Osteocyte (in vitro differentiated cells): Measurements from ENCODE around the gene AGAP2. TPM values are rescaled to one million over a fixed set of nuclear protein-coding genes. Genes with fewer than 3 reads are reported as not detected.

Experiments
- DNase-seq: peaks from one replicate; pipeline ENCODE4 v3.0.0; 2021; ENCODE audit warnings: mixed read lengths; ENCODE audit not compliant: unreplicated experiment; ENCODE audit errors: extremely low spot score
- H3K27ac Mint-ChIP-seq: one replicate; pipeline ENCODE4 v1.8.0; 2021; ENCODE audit warnings: mild to moderate bottlenecking, mixed read lengths; ENCODE audit not compliant: unreplicated experiment
- H3K27me3 Mint-ChIP-seq: one replicate; pipeline ENCODE4 v1.8.0; 2021; ENCODE audit warnings: mixed read lengths; ENCODE audit not compliant: unreplicated experiment
- H3K36me3 Mint-ChIP-seq: one replicate; pipeline ENCODE4 v1.8.0; 2021; ENCODE audit warnings: mixed read lengths; ENCODE audit not compliant: unreplicated experiment
- H3K4me1 Mint-ChIP-seq: one replicate; pipeline ENCODE4 v1.8.0; 2021; ENCODE audit warnings: mixed read lengths; ENCODE audit not compliant: unreplicated experiment
- H3K4me3 Mint-ChIP-seq: one replicate; pipeline ENCODE4 v1.8.0; 2021; ENCODE audit warnings: mild to moderate bottlenecking, moderate library complexity, mixed read lengths; ENCODE audit not compliant: unreplicated experiment
- H3K9me3 Mint-ChIP-seq: one replicate; pipeline ENCODE4 v1.8.0; 2021; ENCODE audit warnings: mixed read lengths; ENCODE audit not compliant: unreplicated experiment
- CTCF ChIP-seq: fragments of 200-600 bp; sonication (generic); IDR thresholded peaks from 2 replicates; pipeline ENCODE4 v1.5.0; 2021; ENCODE audit warnings: antibody characterized with exemption, mild to moderate bottlenecking, moderate library complexity
- total RNA-seq: library from RNA; stranded (reverse); gene quantifications from 2 replicates; pipeline ENCODE4 v1.2.1, GENCODE V29; 2021

Gene AGAP2
- total RNA-seq, 1 donor from 2014 or later = 2.6 TPM

DNA sequence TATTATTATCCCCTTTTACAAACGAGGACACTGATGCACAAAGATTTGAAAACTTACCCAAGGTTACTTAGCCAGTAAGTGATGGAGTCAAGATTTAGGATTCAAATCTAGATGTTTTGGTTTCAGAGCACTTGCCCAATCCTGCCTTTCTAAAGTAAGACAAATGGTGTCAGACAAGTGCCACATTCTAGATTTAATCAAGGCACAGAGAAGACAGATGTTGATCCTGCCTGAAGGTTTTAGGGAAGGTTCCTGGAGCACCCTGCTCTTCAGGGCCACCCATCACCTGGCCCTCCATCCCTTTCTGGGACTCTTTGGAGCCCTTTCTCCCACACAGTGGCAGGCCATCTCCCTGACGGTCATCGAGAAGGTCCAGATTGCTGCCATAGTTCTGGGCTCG, 19.2 kb upstream of the AGAP2 start:
- H3K36me3 Mint-ChIP-seq = peaks cover 11% of the 10 kb centered on the region
- DNase-seq = no peak
- no peak for TF ChIP-seq CTCF
- H3K27me3 Mint-ChIP-seq = no peaks in the 10 kb centered on the region
- peaks cover 21% of the 10 kb centered on the region for H3K4me1 Mint-ChIP-seq
- H3K4me3 Mint-ChIP-seq = no peak overlapping the region
- no peaks in the 10 kb centered on the region for H3K9me3 Mint-ChIP-seq
- no peak overlapping the region for H3K27ac Mint-ChIP-seq

DNA sequence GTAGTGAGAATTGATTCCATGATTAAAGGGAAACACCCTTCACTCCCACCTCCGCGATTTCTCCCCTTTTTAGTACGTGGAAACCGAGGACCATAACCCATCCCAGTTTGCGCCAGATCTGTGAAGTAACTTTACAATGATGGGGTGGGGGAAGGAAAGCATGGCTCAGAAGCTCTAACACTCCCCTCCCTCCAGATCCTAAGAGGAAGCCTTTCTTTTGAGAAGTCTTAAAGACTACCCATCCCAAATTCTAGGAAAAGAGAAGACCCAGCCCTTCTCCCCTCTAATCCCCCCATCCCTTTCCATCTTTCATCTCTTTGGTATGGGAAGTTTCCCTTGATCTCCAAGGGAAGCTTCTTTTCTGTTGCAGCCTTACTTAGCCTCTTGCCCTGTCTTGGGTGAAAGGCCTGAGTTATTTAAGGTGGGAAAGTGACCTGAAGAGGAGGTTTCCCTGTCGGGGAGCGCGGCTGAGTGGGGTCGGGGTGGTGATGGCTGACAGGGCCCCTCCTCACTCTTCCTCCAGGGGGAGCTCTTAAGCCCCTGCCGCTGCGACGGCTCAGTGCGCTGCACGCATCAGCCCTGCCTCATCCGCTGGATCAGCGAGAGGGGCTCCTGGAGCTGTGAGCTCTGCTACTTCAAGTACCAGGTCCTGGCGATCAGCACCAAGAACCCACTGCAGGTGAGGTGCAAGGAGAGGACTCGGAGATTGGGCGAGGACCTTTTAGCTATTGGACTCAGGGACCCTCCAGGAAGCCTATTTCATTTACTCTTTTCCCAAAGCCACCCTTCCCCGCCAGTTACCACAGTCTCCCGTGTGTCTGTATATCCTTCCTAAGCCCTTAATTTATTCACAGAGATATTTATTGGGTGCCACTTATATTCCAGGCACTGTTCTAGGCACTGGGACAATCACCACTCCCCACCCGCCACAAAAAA, 18.1 kb upstream of the AGAP2 start:
- DNase-seq = no peak
- H3K36me3 Mint-ChIP-seq = peaks cover 11% of the 10 kb centered on the region
- H3K9me3 Mint-ChIP-seq = no peaks in the 10 kb centered on the region
- H3K27ac Mint-ChIP-seq = peak overlapping the region; percentile 61
- H3K27me3 Mint-ChIP-seq = no peaks in the 10 kb centered on the region
- peak; percentile 77 for TF ChIP-seq CTCF
- peak overlapping the region; percentile 75 for H3K4me3 Mint-ChIP-seq
- H3K4me1 Mint-ChIP-seq = peaks cover 27% of the 10 kb centered on the region

- Mint-ChIP-seq H3K9me3 (no peaks in the 10 kb centered on the region), H3K4me3 (peak overlapping the region; percentile 75), H3K27me3 (no peaks in the 10 kb centered on the region), H3K27ac (peak overlapping the region; percentile 48), H3K36me3 (peaks cover 14% of the 10 kb centered on the region), H3K4me1 (peaks cover 36% of the 10 kb centered on the region)
- DNase-seq = no peak
- TF ChIP-seq CTCF = no peak
These were observed 17.2 kb upstream of the AGAP2 start for GRCh38 chr12:57755454-57756372.

DNA sequence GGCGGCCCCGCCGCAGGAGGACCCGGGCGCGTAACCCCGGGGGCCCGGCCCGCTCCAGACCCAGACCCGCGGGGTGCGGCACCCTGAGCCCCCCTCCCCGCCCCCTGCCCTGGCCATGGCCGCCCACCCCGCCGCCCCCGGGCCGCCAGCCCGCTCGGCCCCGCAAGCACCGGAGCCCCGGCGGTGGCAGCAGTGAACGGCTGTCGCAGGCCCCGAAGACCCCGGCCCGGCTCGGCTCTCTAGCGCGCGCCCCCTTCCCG, 16.6 kb upstream of the AGAP2 start:
- H3K4me1 Mint-ChIP-seq = peaks cover 41% of the 10 kb centered on the region
- no peak for DNase-seq
- H3K36me3 Mint-ChIP-seq = peaks cover 20% of the 10 kb centered on the region
- no peak for TF ChIP-seq CTCF
- no peak overlapping the region for H3K4me3 Mint-ChIP-seq
- no peaks in the 10 kb centered on the region for H3K9me3 Mint-ChIP-seq
- no peak overlapping the region for H3K27ac Mint-ChIP-seq
- no peaks in the 10 kb centered on the region for H3K27me3 Mint-ChIP-seq
